ENCODE measurements around the gene SIAH1. TPM values are rescaled to one million over a fixed set of nuclear protein-coding genes. Genes with fewer than 3 reads are reported as not detected.

SIAH1 gene
- total and polyA plus RNA-seq, 9 of the 15 experiments (the other 6 are each of a cell fraction or from before 2014, with no cell fraction given) = 4.1 to 14.3 (median 12.5) TPM

GRCh38 chr16:48310908-48311641 is 74.1 kb downstream of the SIAH1 start:
- H4K20me1 ChIP-seq (replicated peaks; ENCODE audit: control insufficient read depth, insufficient read depth, low read length) = no peaks in the 10 kb centered on the region
- H3K4me1 ChIP-seq (replicated peaks in 1 of 2; ENCODE audit: control insufficient read depth in 2 of 2, insufficient read depth in 2 of 2, low read length in 2 of 2) = no peaks in the 10 kb centered on the region
- peaks cover 47% of the 10 kb centered on the region for H3K36me3 ChIP-seq (ENCODE audit: control insufficient read depth, insufficient read depth, low read length)
- no peaks in the 10 kb centered on the region for H3K27me3 ChIP-seq (ENCODE audit: control insufficient read depth in 2 of 2, insufficient read depth in 2 of 2, low read length in 2 of 2)
- ATAC-seq (no peak), FAIRE-seq (no peak), DNase-seq (ENCODE audit: extremely low read depth in 1 of 4, low spot score in 3 of 4) (no peak)
- intact Hi-C loops (cut with micrococcal nuclease) = no loop called here
- no peaks in the 10 kb centered on the region for H3K9me1 ChIP-seq (ENCODE audit: control insufficient read depth, insufficient read depth, low read length)
- H3K4me2 ChIP-seq (ENCODE audit: insufficient read depth, low read length) = no peak overlapping the region
- POLR2A ChIA-PET = no interaction called here
- 79% methylated on average over 4 of the region's 4 CpGs for WGBS (ENCODE audit: insufficient coverage, low coverage, missing lambda C conversion rate)
- no peak overlapping the region for H2AFZ ChIP-seq (ENCODE audit: low read depth, low read length)
- H3K9me3 ChIP-seq (replicated peaks; ENCODE audit: control insufficient read depth, insufficient read depth, low read depth, low read length) = peaks cover 5% of the 10 kb centered on the region
- H3K27ac ChIP-seq (ENCODE audit: extremely low read depth, low read depth, low read length) = no peak overlapping the region
- CTCF ChIA-PET (ENCODE audit: low intra/inter-chr PET ratio) = no interaction called here
- BruUV-seq (replicated peaks) = no TSS peak
- H3K79me2 ChIP-seq (ENCODE audit: control insufficient read depth, insufficient read depth, low read length) = no peaks in the 10 kb centered on the region
- H3K9ac ChIP-seq (ENCODE audit: insufficient read depth in 1 of 2, low read depth in 2 of 2, low read length in 2 of 2) = no peak overlapping the region
- in situ Hi-C loops (cut with MboI) = no loop called here
- H3K4me3 ChIP-seq = no peak overlapping the region
- TF ChIP-seq KHSRP (IDR thresholded peaks at IDR 0.05) (no peak), ZNF57 (CRISPR knock-in tag; IDR thresholded peaks at IDR 0.05) (no peak), PHTF2 (CRISPR knock-in tag; IDR thresholded peaks at IDR 0.05) (no peak), ZNF280A (IDR thresholded peaks at IDR 0.05; ENCODE audit: low read depth, partially characterized antibody) (peak; percentile 73), MXI1 (IDR thresholded peaks at IDR 0.05; ENCODE audit: low read depth, low read length) (no peak), TSHZ1 (CRISPR knock-in tag; IDR thresholded peaks at IDR 0.05) (no peak), SMAD2 (IDR thresholded peaks at IDR 0.05; ENCODE audit: low read depth, low read length) (no peak), NR2C2 (CRISPR knock-in tag; IDR thresholded peaks at IDR 0.05) (no peak), NR2C2 (tag; IDR thresholded peaks at IDR 0.05) (no peak), ZNF232 (CRISPR knock-in tag; IDR thresholded peaks at IDR 0.05) (no peak), GMEB1 (CRISPR knock-in tag; IDR thresholded peaks at IDR 0.05) (no peak), HLTF (IDR thresholded peaks at IDR 0.05) (0 out of 2 replicates have a peak, but pooled peaks have one; percentile 31), TFAP4 (CRISPR knock-in tag; IDR thresholded peaks at IDR 0.05; ENCODE audit: borderline replicate concordance) (no peak), NRF1 (conservative IDR thresholded peaks at IDR 0.05 in 1 of 2, IDR thresholded peaks at IDR 0.05 in 1 of 2) (no peak), CBX3 (IDR thresholded peaks at IDR 0.05; ENCODE audit: borderline replicate concordance in 1 of 2, low read length in 2 of 2) (0 out of 3 replicates have a peak, but pooled peaks of 1 of the 2 experiments have one; percentile 28), STAT5B (CRISPR knock-in tag; IDR thresholded peaks at IDR 0.05) (no peak)

Data from K562 (cell line).